Mesendoderm (in vitro differentiated cells): ENCODE results near the gene UBE2J2.
A peak's percentile ranks its signal among the peaks of the same experiment; 100 is the strongest.
"Not testable (repeated sequence)": the region's sequence is repeated elsewhere in the genome, so short reads cannot be mapped to it uniquely, and the experiment has no call there.

Source experiments
- DNase-seq: peaks from one replicate; pipeline ENCODE4 v3.0.0; 2013
- H2AK5ac ChIP-seq: 2 replicates; pipeline ENCODE4 v1.6.1; 2013; ENCODE audit warnings: low read length, inconsistent platforms
- H2BK120ac ChIP-seq: 2 replicates; pipeline ENCODE4 v1.6.1; 2013; ENCODE audit warnings: low read depth, mild to moderate bottlenecking, low read length, moderate library complexity, mixed read lengths
- H2BK15ac ChIP-seq: replicated peaks from 2 replicates; pipeline ENCODE4 v1.6.1; 2013; ENCODE audit warnings: low read depth, mild to moderate bottlenecking, moderate library complexity
- H2BK5ac ChIP-seq: 2 replicates; pipeline ENCODE4 v1.6.1; 2013; ENCODE audit warnings: low read length, inconsistent platforms
- H3K18ac ChIP-seq: 2 replicates; pipeline ENCODE4 v1.6.1; 2013; ENCODE audit warnings: mild to moderate bottlenecking, low read length, mixed read lengths
- H3K23ac ChIP-seq: one replicate; pipeline ENCODE4 v1.6.1; 2013; ENCODE audit warnings: low read length
- H3K27ac ChIP-seq: 2 replicates; pipeline ENCODE4 v1.5.1; 2013; ENCODE audit warnings: low read depth, mild to moderate bottlenecking, inconsistent platforms, low read length, moderate library complexity
- H3K27me3 ChIP-seq: 2 replicates; pipeline ENCODE4 v1.6.1; 2013; ENCODE audit warnings: low read length, control low read depth, mild to moderate bottlenecking, inconsistent platforms; ENCODE audit not compliant: insufficient read depth, poor library complexity
- H3K36me3 ChIP-seq: 2 replicates; pipeline ENCODE4 v1.6.1; 2013; ENCODE audit warnings: low read length, inconsistent platforms; ENCODE audit not compliant: control insufficient read depth, insufficient read depth
- H3K4ac ChIP-seq: one replicate; pipeline ENCODE4 v1.6.1; 2013; ENCODE audit warnings: low read depth, mild to moderate bottlenecking, low read length, moderate library complexity
- H3K4me1 ChIP-seq: 2 replicates; pipeline ENCODE4 v1.6.1; 2013; ENCODE audit warnings: low read depth, low read length, inconsistent platforms; ENCODE audit not compliant: control insufficient read depth
- H3K4me2 ChIP-seq: 2 replicates; pipeline ENCODE4 v1.6.1; 2013; ENCODE audit warnings: low read length
- H3K4me3 ChIP-seq: 2 replicates; pipeline ENCODE4 v1.5.1; 2013; ENCODE audit warnings: mild to moderate bottlenecking, low read length
- H3K56ac ChIP-seq: one replicate; pipeline ENCODE4 v1.6.1; 2013; ENCODE audit warnings: low read length
- H3K79me1 ChIP-seq: 2 replicates; pipeline ENCODE4 v1.6.1; 2013; ENCODE audit warnings: low read length, inconsistent platforms
- H3K79me2 ChIP-seq: 2 replicates; pipeline ENCODE4 v1.6.1; 2013; ENCODE audit warnings: mild to moderate bottlenecking, low read length; ENCODE audit not compliant: control insufficient read depth, insufficient read depth
- H3K9ac ChIP-seq: 2 replicates; pipeline ENCODE4 v1.6.1; 2013; ENCODE audit warnings: low read length, inconsistent platforms
- H4K5ac ChIP-seq: one replicate; pipeline ENCODE4 v1.6.1; 2013; ENCODE audit warnings: low read length
- H4K8ac ChIP-seq: one replicate; pipeline ENCODE4 v1.6.1; 2013; ENCODE audit warnings: low read depth, mild to moderate bottlenecking, control low read depth, low read length, moderate library complexity
- WGBS: extraction: QIAGEN DNeasy Blood & Tissue Kit; methylation state at CpG from one replicate; pipeline ENCODE4 v1.1.7; 2013; ENCODE audit warnings: low lambda C conversion rate, missing lambda C conversion rate; ENCODE audit not compliant: insufficient coverage; ENCODE audit errors: extremely low coverage; 5-methylcytosine and 5-hydroxymethylcytosine counted together

Gene UBE2J2

GRCh38 chr1:1248009-1248913 is 25.4 kb downstream of the UBE2J2 start:
- H2BK120ac ChIP-seq, H3K27ac ChIP-seq, H3K27me3 ChIP-seq, H3K9ac ChIP-seq, H3K18ac ChIP-seq, H3K4ac ChIP-seq, H3K4me1 ChIP-seq, DNase-seq, H2BK5ac ChIP-seq, H3K79me1 ChIP-seq, H4K8ac ChIP-seq, H3K23ac ChIP-seq, H2AK5ac ChIP-seq, H3K79me2 ChIP-seq, H3K4me3 ChIP-seq, H4K5ac ChIP-seq, H3K56ac ChIP-seq, H3K4me2 ChIP-seq, H2BK15ac ChIP-seq, H3K36me3 ChIP-seq: not testable (repeated sequence)
- WGBS: no CpG with 5 or more reads among the region's 21 CpGs

DNA sequence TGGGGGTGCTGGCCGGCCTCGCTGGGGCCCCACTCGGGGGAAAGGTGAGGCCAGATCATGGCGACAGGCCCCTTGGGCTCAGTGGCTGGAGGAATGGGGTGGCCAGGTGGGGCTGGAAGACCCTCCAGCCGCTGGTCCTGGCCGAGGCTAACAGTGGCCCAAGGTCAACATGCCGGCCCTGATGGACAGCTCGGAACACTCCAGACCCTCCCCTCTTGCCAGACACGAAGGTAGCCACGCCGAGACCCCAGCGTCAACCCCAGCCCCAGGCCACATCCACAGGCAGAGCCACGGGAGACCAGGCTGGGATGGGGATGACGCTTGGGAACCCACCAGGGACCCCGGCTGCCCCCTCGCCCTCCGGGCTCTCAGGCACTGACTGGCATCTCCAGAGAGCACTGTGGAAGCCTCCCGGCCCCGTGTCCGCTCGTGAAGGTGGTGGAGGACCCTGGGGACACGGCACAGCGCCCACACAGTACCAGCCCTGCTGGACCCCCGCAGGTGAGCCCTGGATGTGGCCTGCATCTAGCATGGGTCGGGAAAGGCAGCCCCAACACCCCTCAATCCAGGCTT is 26.2 kb downstream of the UBE2J2 start:
- H3K27me3 ChIP-seq: no peaks in the 10 kb centered on the region
- no peak overlapping the region for H2AK5ac ChIP-seq
- no peaks in the 10 kb centered on the region for H3K36me3 ChIP-seq
- H3K4me2 ChIP-seq: no peak overlapping the region
- H3K27ac ChIP-seq: no peak overlapping the region
- H3K4me3 ChIP-seq: no peak overlapping the region
- no peaks in the 10 kb centered on the region for H3K4me1 ChIP-seq
- H4K8ac ChIP-seq: no peak overlapping the region
- no peak overlapping the region for H3K56ac ChIP-seq
- WGBS: no CpG with 5 or more reads among the region's 25 CpGs
- DNase-seq: no peak
- no peaks in the 10 kb centered on the region for H3K79me2 ChIP-seq
- no peaks in the 10 kb centered on the region for H3K79me1 ChIP-seq
- no peak overlapping the region for H3K4ac ChIP-seq
- no peak overlapping the region for H2BK120ac ChIP-seq
- H2BK5ac ChIP-seq: no peak overlapping the region
- H3K18ac ChIP-seq: no peak overlapping the region
- H4K5ac ChIP-seq: no peak overlapping the region
- no peak overlapping the region for H3K9ac ChIP-seq
- no peak overlapping the region for H2BK15ac ChIP-seq
- H3K23ac ChIP-seq: no peak overlapping the region

DNA sequence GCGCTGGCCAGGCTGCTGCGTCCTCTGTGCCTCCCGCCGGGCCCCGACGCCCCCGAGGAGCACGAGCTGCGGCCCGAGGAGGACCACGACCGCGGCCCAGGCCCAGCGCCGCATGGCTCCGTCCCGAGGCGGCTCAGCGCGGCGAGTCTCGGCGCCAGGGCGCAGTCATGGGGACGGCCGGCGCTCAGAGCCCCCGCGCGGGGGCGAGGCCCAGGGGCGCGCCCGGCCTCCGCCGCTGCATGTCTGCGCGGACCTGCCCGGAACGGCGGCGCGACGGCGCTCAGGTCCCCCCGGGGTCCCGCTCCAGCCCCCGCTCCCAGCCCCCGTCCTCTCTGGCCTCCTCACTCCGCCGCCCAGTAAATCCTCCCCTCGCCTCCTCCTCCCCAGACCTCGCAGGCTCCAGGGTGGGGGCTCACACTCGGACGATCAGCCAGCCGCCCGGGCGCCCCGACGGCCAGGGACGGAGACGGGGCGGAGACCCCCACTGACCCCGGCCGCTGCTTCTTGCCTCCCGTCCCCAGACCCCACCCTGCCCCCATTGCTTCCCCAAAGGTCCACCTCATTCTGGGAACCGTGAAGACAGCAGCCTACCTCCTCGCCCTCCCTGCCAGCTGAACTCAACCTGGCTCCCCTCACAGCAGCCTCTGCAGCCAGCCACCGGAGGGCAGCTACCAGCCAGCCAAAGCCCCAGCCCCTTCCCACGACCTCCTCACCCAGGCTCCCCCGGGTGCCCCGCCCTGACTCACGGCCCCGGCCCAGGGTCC is 26.9 kb downstream of the UBE2J2 start, which contains the start of gene C1QTNF12:
Gene C1QTNF12 (minus strand): TSS at position 146 of the 764 bp plus-strand sequence. CDS start 32 bp downstream, at position 114.
- H3K56ac ChIP-seq: peak within 1 kb of the TSS; percentile 78
- H4K5ac ChIP-seq: no peak within 1 kb of the TSS
- H3K4ac ChIP-seq: no peak within 1 kb of the TSS
- H3K79me2 ChIP-seq: no peaks in the 10 kb centered on the region
- H2BK5ac ChIP-seq: no peak within 1 kb of the TSS
- H3K27me3 ChIP-seq: no peaks in the 10 kb centered on the region
- no peak within 1 kb of the TSS for H2AK5ac ChIP-seq
- no CpG with 5 or more reads among the region's 74 CpGs for WGBS
- no peak within 1 kb of the TSS for H3K4me3 ChIP-seq
- no peak within 1 kb of the TSS for H3K4me2 ChIP-seq
- H2BK15ac ChIP-seq: no peak within 1 kb of the TSS
- H3K79me1 ChIP-seq: no peaks in the 10 kb centered on the region
- H2BK120ac ChIP-seq: no peak within 1 kb of the TSS
- DNase-seq: peak; percentile 52
- H3K18ac ChIP-seq: no peak within 1 kb of the TSS
- no peaks in the 10 kb centered on the region for H3K36me3 ChIP-seq
- H3K27ac ChIP-seq: no peak within 1 kb of the TSS
- peak within 1 kb of the TSS; percentile 48 for H3K9ac ChIP-seq
- no peak within 1 kb of the TSS for H4K8ac ChIP-seq
- H3K4me1 ChIP-seq: no peaks in the 10 kb centered on the region
- no peak within 1 kb of the TSS for H3K23ac ChIP-seq

DNA sequence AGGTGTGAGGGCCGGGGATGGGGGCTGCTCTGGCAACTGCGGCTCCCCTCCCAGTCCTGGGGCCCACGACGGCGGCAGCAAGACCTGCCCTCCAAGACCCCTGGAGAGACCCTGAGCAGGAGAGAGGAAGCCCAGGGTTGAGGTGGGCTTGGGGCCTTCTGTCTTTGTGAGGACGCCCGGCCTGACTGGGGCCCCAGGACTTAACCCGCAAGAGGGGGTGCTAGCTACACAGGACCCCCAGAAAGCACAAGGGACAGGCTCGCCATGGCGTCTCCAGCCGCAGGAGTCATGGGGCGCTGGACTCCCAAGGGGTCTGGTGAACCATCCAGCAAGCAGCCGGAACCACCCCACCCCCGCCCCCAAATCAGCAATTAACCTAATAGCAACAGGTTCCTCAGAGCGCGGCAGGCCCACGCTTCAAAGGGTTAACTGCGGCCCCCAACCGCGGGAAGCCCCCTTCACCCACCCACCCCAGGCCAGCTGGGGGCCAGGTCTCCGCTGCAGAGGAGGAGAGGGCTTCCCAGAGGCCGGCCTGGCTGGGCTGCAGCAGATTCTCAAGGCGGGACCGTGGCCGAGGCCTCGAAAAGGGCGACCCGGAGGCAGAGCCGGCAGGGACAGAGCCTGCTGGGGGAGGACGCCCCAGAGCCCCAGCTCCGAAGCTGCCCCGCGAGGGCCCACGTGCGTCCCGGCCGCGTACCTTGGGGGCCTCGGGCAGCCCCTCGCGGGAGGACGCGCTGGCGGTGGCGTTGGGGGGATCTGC is 27.7 kb downstream of the UBE2J2 start:
- no peak for DNase-seq
- Histone ChIP-seq H4K5ac (no peak overlapping the region), H3K79me1 (no peaks in the 10 kb centered on the region), H3K4me2 (no peak overlapping the region), H3K4me3 (no peak overlapping the region), H2AK5ac (no peak overlapping the region), H3K27ac (no peak overlapping the region), H2BK5ac (no peak overlapping the region), H2BK15ac (no peak overlapping the region), H3K18ac (no peak overlapping the region), H3K79me2 (no peaks in the 10 kb centered on the region), H3K27me3 (no peaks in the 10 kb centered on the region), H3K4me1 (no peaks in the 10 kb centered on the region), H3K4ac (no peak overlapping the region), H3K56ac (peak overlapping the region; percentile 78), H3K9ac (peak overlapping the region; percentile 48), H3K23ac (no peak overlapping the region), H3K36me3 (no peaks in the 10 kb centered on the region), H4K8ac (no peak overlapping the region), H2BK120ac (no peak overlapping the region)
- WGBS: no CpG with 5 or more reads among the region's 45 CpGs

DNA sequence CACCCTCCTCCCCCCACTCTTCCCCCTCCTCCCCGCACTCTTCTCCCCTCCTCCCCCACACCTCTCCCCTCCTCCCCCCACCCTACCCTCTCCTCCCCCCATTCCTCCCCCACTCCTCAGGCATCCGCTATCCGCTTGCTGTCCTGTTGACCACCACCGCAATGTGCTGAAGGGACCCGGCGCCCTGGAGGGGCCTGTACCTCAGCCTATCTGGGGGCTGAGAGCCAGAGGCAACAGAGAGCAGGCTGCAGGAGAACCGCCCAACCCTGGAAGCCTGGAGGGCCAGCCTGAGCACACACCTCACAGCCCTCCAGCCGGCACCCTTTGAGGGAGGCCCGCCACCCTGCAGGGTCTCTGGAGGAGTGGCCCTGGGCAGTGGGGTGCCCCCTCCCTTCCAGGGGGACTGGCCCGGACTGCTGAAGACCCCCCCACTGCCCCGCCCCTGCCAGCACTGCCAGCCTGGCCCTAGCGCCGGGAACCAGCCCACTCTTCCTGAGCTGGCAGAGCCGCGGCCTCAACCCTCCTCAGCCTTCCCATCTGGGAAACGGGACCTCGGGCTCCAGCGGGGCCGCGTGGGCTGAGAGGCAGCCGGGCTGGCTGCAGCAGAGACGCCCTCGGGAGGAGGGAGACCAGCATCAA is 28.4 kb downstream of the UBE2J2 start:
- Histone ChIP-seq H3K56ac (no peak overlapping the region), H3K4me3 (no peak overlapping the region), H2AK5ac (no peak overlapping the region), H3K79me2 (no peaks in the 10 kb centered on the region), H3K4me2 (no peak overlapping the region), H2BK5ac (no peak overlapping the region), H3K79me1 (no peaks in the 10 kb centered on the region), H3K4ac (no peak overlapping the region), H3K4me1 (no peaks in the 10 kb centered on the region), H2BK120ac (no peak overlapping the region), H3K9ac (no peak overlapping the region), H4K8ac (no peak overlapping the region), H3K23ac (no peak overlapping the region), H2BK15ac (no peak overlapping the region), H3K36me3 (no peaks in the 10 kb centered on the region), H3K27ac (no peak overlapping the region), H3K27me3 (no peaks in the 10 kb centered on the region), H3K18ac (no peak overlapping the region), H4K5ac (no peak overlapping the region)
- WGBS: no CpG with 5 or more reads among the region's 23 CpGs
- no peak for DNase-seq
